GM23338 (cell line): ENCODE results near the gene ERC2.

Experiments used
- CTCF ChIP-seq, 2 experiments: fragments of 200-600 bp in 1 of 2; sonication (generic) in 1 of 2; conservative IDR thresholded peaks; 2 replicates each; pipeline versions ENCODE4 v1.5.1 to v1.6.1; 2016 to 2017; ENCODE audit warnings: antibody characterized with exemption in 2 of 2, low read depth in 2 of 2, mild to moderate bottlenecking in 2 of 2, moderate library complexity in 1 of 2
- EZH2 ChIP-seq: fragments of 200-600 bp; sonication (generic); IDR thresholded peaks from one replicate; pipeline ENCODE4 v1.8.0; 2017; ENCODE audit warnings: antibody characterized with exemption, mild to moderate bottlenecking, low read depth; ENCODE audit not compliant: unreplicated experiment
- EZH2phosphoT487 ChIP-seq: fragments of 200-600 bp; sonication (generic); IDR thresholded peaks from one replicate; pipeline ENCODE4 v1.8.1; 2018; ENCODE audit warnings: antibody characterized with exemption; ENCODE audit not compliant: unreplicated experiment
- POLR2AphosphoS5 ChIP-seq: IDR thresholded peaks from 2 replicates; pipeline ENCODE4 v1.6.1; 2016; ENCODE audit warnings: antibody characterized with exemption, low read depth
- REST ChIP-seq: IDR thresholded peaks from one replicate; pipeline ENCODE4 v1.6.1; 2018; ENCODE audit warnings: antibody characterized with exemption; ENCODE audit not compliant: unreplicated experiment

DNA sequence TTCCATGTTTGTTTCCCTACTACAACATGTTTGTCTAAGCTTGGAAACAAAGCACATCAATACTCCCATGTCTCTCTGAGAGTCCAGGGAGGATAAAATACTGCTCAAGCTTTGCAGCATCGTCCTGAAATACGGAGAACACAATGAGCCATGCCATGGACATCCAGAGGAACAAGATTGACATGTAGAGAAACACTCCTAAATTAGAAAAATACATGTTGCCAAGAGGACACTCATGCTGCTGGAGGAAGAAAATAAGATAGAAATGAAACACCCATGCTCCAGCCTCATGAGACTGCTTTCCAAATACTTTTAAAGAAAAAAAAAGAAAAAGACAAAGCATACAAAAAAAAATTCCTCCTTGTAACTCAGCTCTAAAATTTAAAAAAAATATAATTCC is 387.0 kb downstream of the ERC2 start:
- TF ChIP-seq CTCF (conservative IDR thresholded peaks at IDR 0.05; ENCODE audit: low read depth in 2 of 2) (no peak), POLR2AphosphoS5 (no peak), EZH2phosphoT487 (no peak), REST (no peak), EZH2 (no peak)
